GM12892 (cell line): ENCODE results near the gene SKA1.

ENCODE experiments used
- POLR2A ChIP-seq: IDR thresholded peaks from 2 replicates; pipeline ENCODE4 v1.6.1; 2011; ENCODE audit warnings: low read depth, low read length, control low read depth
- TAF1 ChIP-seq: IDR thresholded peaks from 2 replicates; pipeline ENCODE4 v1.6.1; 2011; ENCODE audit warnings: low read depth, mild to moderate bottlenecking, control low read depth, low read length, borderline replicate concordance

- TF ChIP-seq TAF1 (no peak), POLR2A (no peak)
Measured at GRCh38 chr18:50359806-50360205, 15.0 kb upstream of the SKA1 start.
